ENCODE results near the gene CSKMT. TPM values are rescaled to one million over a fixed set of nuclear protein-coding genes. Genes with fewer than 3 reads are reported as not detected.

Gene CSKMT
- total and polyA plus RNA-seq, 3 experiments from 2014 or later: 3.6 to 48.3 (median 43.1) TPM

DNA sequence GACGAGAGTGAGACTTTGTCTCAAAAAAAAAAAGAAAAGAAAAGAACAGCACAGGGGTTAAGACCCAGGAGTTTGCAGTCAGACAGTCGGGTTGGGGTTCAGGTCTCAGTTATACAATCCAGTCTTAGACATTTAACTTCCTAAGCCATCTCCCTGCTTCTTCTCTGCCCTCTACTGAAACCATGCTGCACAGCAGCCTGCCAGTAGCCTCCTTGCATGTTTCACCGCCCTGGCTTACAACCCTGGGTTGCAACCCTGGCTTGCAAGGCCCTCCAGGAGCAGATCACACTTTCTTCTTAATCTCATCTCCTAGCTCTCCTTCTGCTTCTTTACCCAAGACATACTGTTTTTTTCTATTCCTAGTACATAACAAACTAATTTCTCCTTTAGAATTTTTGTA, 37.4 kb upstream of the CSKMT start:
- ChIA-PET CTCF (interaction anchor here (1.1 to 2.3 kb wide), 2 partner anchors 10 to 17 kb away, joined by 3 to 5 read pairs; no protein-coding TSS in a partner anchor), POLR2A (interaction anchor here (0.7 kb wide), 1 partner anchor 116 kb away, joined by 16 read pairs; no protein-coding TSS in a partner anchor)
- H3K36me3 ChIP-seq (ENCODE audit: insufficient read depth, low read length): peaks cover 63% of the 10 kb centered on the region
- H3K27me3 ChIP-seq (ENCODE audit: insufficient read depth, low read length, poor library complexity, severe bottlenecking): no peaks in the 10 kb centered on the region
- Mint-ChIP-seq H3K36me3 (peaks cover 11 to 77% (median 15%) of the 10 kb centered on the region in 3 donors), H3K27ac (peak overlapping the region in 3 of 8 donors; percentile 18 to 89 (median 73)), H3K9me3 (no peaks in the 10 kb centered on the region), H3K4me1 (peaks cover 0 to 5% (median 0%) of the 10 kb centered on the region in 3 donors), H3K4me3 (no peak overlapping the region), H3K27me3 (peaks cover 0 to 1% of the 10 kb centered on the region in 2 donors)
- no peak overlapping the region for H3K27ac ChIP-seq (ENCODE audit: low read depth, low read length)
- no peaks in the 10 kb centered on the region for H3K9me3 ChIP-seq (ENCODE audit: low read length)
- no peak for DNase-seq
- no peak overlapping the region for H3K4me3 ChIP-seq (ENCODE audit: low read length)
- no peaks in the 10 kb centered on the region for H3K4me1 ChIP-seq (ENCODE audit: insufficient read depth, low read length)

- ChIA-PET CTCF (interaction anchor here (1.1 to 1.4 kb wide), 2 partner anchors 23 to 40 kb away, joined by 3 read pairs; no protein-coding TSS in a partner anchor), POLR2A (no interaction called here)
- H3K9me3 ChIP-seq (ENCODE audit: low read length): no peaks in the 10 kb centered on the region
- H3K27ac Mint-ChIP-seq: peak overlapping the region in 4 of 8 donors; percentile 51 to 80 (median 66)
- H3K4me3 Mint-ChIP-seq: no peak overlapping the region
- H3K27ac ChIP-seq (ENCODE audit: low read depth, low read length): no peak overlapping the region
- peaks cover 11% of the 10 kb centered on the region for H3K4me1 ChIP-seq (ENCODE audit: insufficient read depth, low read length)
- H3K27me3 ChIP-seq (ENCODE audit: insufficient read depth, low read length, poor library complexity, severe bottlenecking): no peaks in the 10 kb centered on the region
- H3K27me3 Mint-ChIP-seq: no peaks in the 10 kb centered on the region
- no peak for DNase-seq
- H3K4me1 Mint-ChIP-seq: peaks cover 10 to 18% (median 18%) of the 10 kb centered on the region in 3 donors
- H3K4me3 ChIP-seq (ENCODE audit: low read length): no peak overlapping the region
- H3K9me3 Mint-ChIP-seq: no peaks in the 10 kb centered on the region
- H3K36me3 Mint-ChIP-seq: peaks cover 18 to 83% (median 23%) of the 10 kb centered on the region in 3 donors
- H3K36me3 ChIP-seq (ENCODE audit: insufficient read depth, low read length): peaks cover 65% of the 10 kb centered on the region
These were observed 32.6 kb upstream of the CSKMT start for GRCh38 chr11:62632492-62632891.

- no peak overlapping the region for H3K4me3 ChIP-seq (ENCODE audit: low read length)
- DNase-seq: no peak
- H3K9me3 Mint-ChIP-seq: no peaks in the 10 kb centered on the region
- CTCF ChIA-PET: interaction anchor here (0.9 to 1.9 kb wide), 3 partner anchors 10 to 53 kb away, joined by 3 to 5 read pairs (median 4); partner anchors contain the start of gene TUT1
- H3K27me3 ChIP-seq (ENCODE audit: insufficient read depth, low read length, poor library complexity, severe bottlenecking): no peaks in the 10 kb centered on the region
- no peaks in the 10 kb centered on the region for H3K9me3 ChIP-seq (ENCODE audit: low read length)
- H3K27ac Mint-ChIP-seq: peak overlapping the region in 3 of 8 donors; percentile 47 to 88 (median 78)
- no peak overlapping the region for H3K27ac ChIP-seq (ENCODE audit: low read depth, low read length)
- peak overlapping the region; percentile 26 to 89 (median 43) for H3K4me3 Mint-ChIP-seq
- POLR2A ChIA-PET: interaction anchor here (1.0 kb wide), 1 partner anchor 11 kb away, joined by 3 read pairs; no protein-coding TSS in a partner anchor
- peaks cover 38% of the 10 kb centered on the region for H3K4me1 ChIP-seq (ENCODE audit: insufficient read depth, low read length)
- H3K27me3 Mint-ChIP-seq: no peaks in the 10 kb centered on the region
- H3K36me3 ChIP-seq (ENCODE audit: insufficient read depth, low read length): peaks cover 15% of the 10 kb centered on the region
- peaks cover 0 to 49% (median 4%) of the 10 kb centered on the region in 3 donors for H3K36me3 Mint-ChIP-seq
- H3K4me1 Mint-ChIP-seq: peaks cover 29 to 50% (median 39%) of the 10 kb centered on the region in 3 donors
These were observed 20.9 kb upstream of the CSKMT start for GRCh38 chr11:62644220-62644619.

DNA sequence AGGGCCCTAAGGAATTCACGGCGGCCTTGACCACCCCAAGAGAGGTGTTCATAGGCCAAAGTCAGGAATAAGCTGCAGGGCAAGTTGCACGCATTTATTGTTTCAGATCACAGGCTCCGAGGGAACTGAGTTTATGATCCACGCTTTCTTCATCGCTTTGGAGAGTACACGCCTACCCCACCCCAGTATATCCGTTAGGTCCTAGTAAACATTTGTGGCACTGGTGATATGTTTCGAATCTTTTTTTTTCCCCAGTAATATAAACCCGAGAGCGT, 19.5 kb upstream of the CSKMT start:
- Histone ChIP-seq H3K27ac (ENCODE audit: low read depth, low read length) (peak overlapping the region; percentile 77), H3K9me3 (ENCODE audit: low read length) (no peaks in the 10 kb centered on the region), H3K4me1 (ENCODE audit: insufficient read depth, low read length) (peaks cover 29% of the 10 kb centered on the region), H3K4me3 (ENCODE audit: low read length) (peak overlapping the region; percentile 75), H3K36me3 (ENCODE audit: insufficient read depth, low read length) (peaks cover 14% of the 10 kb centered on the region), H3K27me3 (ENCODE audit: insufficient read depth, low read length, poor library complexity, severe bottlenecking) (no peaks in the 10 kb centered on the region)
- peak in 1 of 5 donors; percentile 15 for DNase-seq
- peak overlapping the region; percentile 89 to 97 (median 96) for H3K4me3 Mint-ChIP-seq
- peaks cover 23 to 41% (median 30%) of the 10 kb centered on the region in 3 donors for H3K4me1 Mint-ChIP-seq
- ChIA-PET CTCF (interaction anchor here (1.0 to 1.9 kb wide), 5 partner anchors 9 to 124 kb away, joined by 3 to 8 read pairs (median 5); partner anchors contain the start of genes B3GAT3, C11orf98, CSKMT and TUT1), POLR2A (interaction anchor here (0.6 to 2.5 kb wide), 10 partner anchors 10 to 211 kb away, joined by 3 to 17 read pairs (median 8); partner anchors contain the start of genes B3GAT3, C11orf98, CSKMT and HNRNPUL2)
- peaks cover 0 to 53% (median 3%) of the 10 kb centered on the region in 3 donors for H3K36me3 Mint-ChIP-seq
- peak overlapping the region; percentile 88 to 99 (median 98) for H3K27ac Mint-ChIP-seq
- no peaks in the 10 kb centered on the region for H3K27me3 Mint-ChIP-seq
- no peaks in the 10 kb centered on the region for H3K9me3 Mint-ChIP-seq

GRCh38 chr11:62645946-62646824, 18.9 kb upstream of the CSKMT start, which contains the start of gene GANAB:
TSS of gene GANAB (minus strand) at chr11:62646613. CDS start at chr11:62646599, 14 bp downstream.
- peak within 1 kb of the TSS; percentile 89 to 97 (median 96) for H3K4me3 Mint-ChIP-seq
- peak within 1 kb of the TSS; percentile 77 for H3K27ac ChIP-seq (ENCODE audit: low read depth, low read length)
- peaks cover 0 to 53% (median 3%) of the 10 kb centered on the region in 3 donors for H3K36me3 Mint-ChIP-seq
- CTCF ChIA-PET: interaction anchor here (0.6 to 2.1 kb wide), 6 partner anchors 9 to 898 kb away, joined by 3 to 8 read pairs (median 6); partner anchors contain the start of genes B3GAT3, C11orf98, CSKMT and LBHD1
- H3K36me3 ChIP-seq (ENCODE audit: insufficient read depth, low read length): peaks cover 14% of the 10 kb centered on the region
- H3K4me1 ChIP-seq (ENCODE audit: insufficient read depth, low read length): peaks cover 24% of the 10 kb centered on the region
- H3K4me1 Mint-ChIP-seq: peaks cover 19 to 40% (median 25%) of the 10 kb centered on the region in 3 donors
- H3K27me3 ChIP-seq (ENCODE audit: insufficient read depth, low read length, poor library complexity, severe bottlenecking): no peaks in the 10 kb centered on the region
- peak within 1 kb of the TSS; percentile 75 for H3K4me3 ChIP-seq (ENCODE audit: low read length)
- H3K27me3 Mint-ChIP-seq: no peaks in the 10 kb centered on the region
- no peaks in the 10 kb centered on the region for H3K9me3 Mint-ChIP-seq
- peak within 1 kb of the TSS; percentile 88 to 99 (median 98) for H3K27ac Mint-ChIP-seq
- POLR2A ChIA-PET: interaction anchor here (0.5 to 2.5 kb wide), 19 partner anchors 8 to 235 kb away, joined by 3 to 17 read pairs (median 4); partner anchors contain the start of genes B3GAT3, C11orf98, CSKMT and GNG3
- peak; percentile 96 to 99 (median 98) for DNase-seq
- no peaks in the 10 kb centered on the region for H3K9me3 ChIP-seq (ENCODE audit: low read length)

DNA sequence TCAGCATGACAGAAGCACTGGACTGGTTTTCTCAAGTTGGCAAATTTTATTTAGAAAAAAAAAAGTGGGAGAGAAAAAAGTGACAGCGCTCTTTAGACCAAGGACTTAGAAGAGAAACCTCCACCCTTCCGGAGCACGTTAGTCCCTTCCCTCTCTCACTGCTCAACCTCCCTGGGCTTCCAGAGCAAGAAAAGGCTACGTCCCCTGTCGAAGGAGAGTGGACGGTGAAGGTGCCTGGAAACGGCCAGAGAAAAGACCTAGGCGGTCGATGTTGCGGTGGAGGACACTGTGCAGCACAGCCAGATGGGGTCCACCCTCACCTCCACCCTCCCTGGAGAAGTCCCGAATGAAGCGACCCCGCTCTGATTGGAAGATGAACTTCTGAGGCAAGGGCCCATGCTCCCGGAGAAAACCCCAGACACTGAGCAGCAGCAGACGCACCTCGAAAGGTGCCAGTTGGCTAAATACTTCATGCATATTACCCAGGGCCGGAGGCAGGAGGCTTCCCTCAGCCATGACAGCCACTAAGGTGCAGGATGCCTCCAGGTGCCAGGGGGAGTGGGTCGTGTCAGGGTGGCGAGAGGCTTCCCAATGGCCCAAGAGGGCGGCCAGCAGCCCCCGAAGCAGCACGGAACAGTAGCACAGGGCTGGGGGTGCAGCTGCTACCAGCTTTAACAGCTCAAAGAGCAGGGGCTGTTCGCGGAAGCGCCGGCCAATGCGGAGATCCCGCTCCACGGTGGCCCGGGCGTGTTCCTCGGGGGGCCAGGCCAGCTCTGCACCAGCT, 18.1 kb upstream of the CSKMT start:
- H3K9me3 ChIP-seq (ENCODE audit: low read length): no peaks in the 10 kb centered on the region
- H3K4me1 ChIP-seq (ENCODE audit: insufficient read depth, low read length): peaks cover 26% of the 10 kb centered on the region
- H3K27ac ChIP-seq (ENCODE audit: low read depth, low read length): peak overlapping the region; percentile 47
- H3K4me1 Mint-ChIP-seq: peaks cover 20 to 44% (median 31%) of the 10 kb centered on the region in 3 donors
- H3K4me3 ChIP-seq (ENCODE audit: low read length): peak overlapping the region; percentile 11
- ChIA-PET POLR2A (interaction anchor here (0.6 to 2.5 kb wide), 16 partner anchors 8 to 234 kb away, joined by 3 to 17 read pairs (median 7); partner anchors contain the start of genes B3GAT3, C11orf98, CSKMT and GNG3), CTCF (interaction anchor here (0.6 to 2.1 kb wide), 6 partner anchors 8 to 897 kb away, joined by 3 to 8 read pairs (median 4); partner anchors contain the start of genes C11orf98, CSKMT, LBHD1 and UQCC3)
- peaks cover 14% of the 10 kb centered on the region for H3K36me3 ChIP-seq (ENCODE audit: insufficient read depth, low read length)
- H3K36me3 Mint-ChIP-seq: peaks cover 0 to 50% (median 3%) of the 10 kb centered on the region in 3 donors
- no peaks in the 10 kb centered on the region for H3K9me3 Mint-ChIP-seq
- H3K27me3 ChIP-seq (ENCODE audit: insufficient read depth, low read length, poor library complexity, severe bottlenecking): no peaks in the 10 kb centered on the region
- peak overlapping the region; percentile 89 to 97 (median 96) for H3K4me3 Mint-ChIP-seq
- H3K27ac Mint-ChIP-seq: peak overlapping the region; percentile 88 to 99 (median 98)
- DNase-seq: no peak
- no peaks in the 10 kb centered on the region for H3K27me3 Mint-ChIP-seq

DNA sequence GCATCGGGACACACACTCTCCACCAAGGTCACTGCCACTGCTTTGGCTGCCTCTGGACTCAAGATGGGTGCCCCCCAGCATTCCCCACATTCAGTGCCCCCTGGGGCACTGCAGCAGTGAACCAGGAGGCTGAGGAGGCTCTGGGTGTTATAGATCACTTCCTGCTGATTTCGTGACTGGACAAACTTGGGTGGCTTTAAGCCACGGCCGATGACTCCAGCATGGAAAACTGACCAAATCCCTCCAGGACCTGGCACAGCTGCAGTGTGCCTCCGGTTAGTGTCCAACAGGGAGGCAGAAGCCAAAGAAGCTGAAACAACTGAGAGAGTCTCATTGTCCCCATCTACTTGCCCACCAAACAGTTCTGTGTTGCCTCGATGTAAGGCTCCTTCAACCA, 17.5 kb upstream of the CSKMT start:
- no peak overlapping the region for H3K4me3 Mint-ChIP-seq
- H3K4me1 Mint-ChIP-seq: peaks cover 24 to 48% (median 37%) of the 10 kb centered on the region in 3 donors
- Histone ChIP-seq H3K4me3 (ENCODE audit: low read length) (no peak overlapping the region), H3K9me3 (ENCODE audit: low read length) (no peaks in the 10 kb centered on the region), H3K27me3 (ENCODE audit: insufficient read depth, low read length, poor library complexity, severe bottlenecking) (no peaks in the 10 kb centered on the region), H3K36me3 (ENCODE audit: insufficient read depth, low read length) (peaks cover 13% of the 10 kb centered on the region), H3K4me1 (ENCODE audit: insufficient read depth, low read length) (peaks cover 32% of the 10 kb centered on the region), H3K27ac (ENCODE audit: low read depth, low read length) (no peak overlapping the region)
- DNase-seq: no peak
- no peaks in the 10 kb centered on the region for H3K27me3 Mint-ChIP-seq
- peaks cover 0 to 49% (median 3%) of the 10 kb centered on the region in 3 donors for H3K36me3 Mint-ChIP-seq
- ChIA-PET POLR2A (interaction anchor here (1.1 to 2.5 kb wide), 4 partner anchors 18 to 107 kb away, joined by 3 to 17 read pairs (median 13); partner anchors contain the start of genes B3GAT3, C11orf98, CSKMT and TUT1), CTCF (interaction anchor here (0.7 to 2.1 kb wide), 4 partner anchors 17 to 56 kb away, joined by 3 to 11 read pairs (median 5); partner anchors contain the start of genes LBHD1, TUT1 and UQCC3)
- H3K27ac Mint-ChIP-seq: no peak overlapping the region
- no peaks in the 10 kb centered on the region for H3K9me3 Mint-ChIP-seq
